ENCODE measurements around the gene TMEM218. TPM values are rescaled to one million over a fixed set of nuclear protein-coding genes. Genes with fewer than 3 reads are reported as not detected.
A peak's percentile ranks its signal among the peaks of the same experiment; 100 is the strongest.

The TMEM218 gene
- total RNA-seq, 1 experiment from 2014 or later: 17.9 TPM

DNA sequence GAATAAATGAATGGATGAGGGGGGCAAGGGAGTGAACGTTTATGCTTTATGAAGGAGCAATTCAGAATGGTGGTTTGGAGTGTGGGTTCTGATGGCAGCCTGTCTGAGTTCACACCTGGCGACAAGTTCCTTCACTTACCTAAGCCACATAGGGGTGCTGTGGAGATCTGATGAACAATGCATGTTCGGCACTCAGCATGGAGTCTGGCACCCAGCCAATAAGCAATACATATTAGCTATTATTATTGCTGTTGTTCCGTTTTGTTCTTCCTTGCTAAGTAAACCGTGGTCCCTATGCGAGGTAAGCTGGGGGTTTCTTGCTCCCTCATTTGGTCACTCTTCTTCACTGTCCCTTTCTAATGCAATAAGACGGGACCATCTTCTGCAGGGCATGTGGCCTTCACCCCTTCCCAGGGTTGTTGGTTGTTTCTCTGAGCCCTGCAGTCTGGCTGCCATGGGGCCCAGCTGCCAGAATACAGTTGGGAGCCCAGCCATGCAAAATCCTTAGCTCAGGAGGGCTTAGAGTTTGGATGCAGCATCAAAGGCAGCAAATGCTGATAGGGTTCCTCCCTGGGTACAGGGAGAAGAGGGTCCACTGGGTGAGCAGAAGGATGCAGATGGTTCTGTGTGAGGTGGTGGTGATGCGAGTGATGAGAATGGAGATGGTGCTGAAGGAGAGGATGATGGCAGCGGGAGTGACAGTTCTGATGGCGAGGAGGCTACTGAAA, 46.7 kb upstream of the TMEM218 start:
- Histone ChIP-seq H3K4me2 (ENCODE audit: low read length) (no peak overlapping the region), H3K79me2 (ENCODE audit: insufficient read depth, low read length) (no peaks in the 10 kb centered on the region), H3K9me3 (ENCODE audit: control insufficient read depth in 1 of 2, insufficient read depth in 1 of 2, low read depth in 1 of 2, low read length in 2 of 2) (no peaks in the 10 kb centered on the region; a peak in 1 of 4 replicates), H4K20me1 (ENCODE audit: insufficient read depth) (no peaks in the 10 kb centered on the region), H3K9ac (ENCODE audit: low read length) (no peak overlapping the region), H3K27me3 (ENCODE audit: insufficient read depth, low read length) (no peaks in the 10 kb centered on the region), H3K4me3 (replicated peaks in 1 of 2; ENCODE audit: low read depth in 1 of 2, low read length in 2 of 2) (no peak overlapping the region), H3K9me2 (ENCODE audit: insufficient read depth) (no peaks in the 10 kb centered on the region), H3K27ac (ENCODE audit: low read depth, low read length) (no peak overlapping the region), H2AFZ (ENCODE audit: low read depth, low read length, poor library complexity, severe bottlenecking) (no peak overlapping the region), H3K4me1 (ENCODE audit: control insufficient read depth in 1 of 2, insufficient read depth in 2 of 2, low read length in 2 of 2) (no peaks in the 10 kb centered on the region), H3K36me3 (ENCODE audit: control insufficient read depth in 1 of 2, insufficient read depth in 2 of 2, low read length in 2 of 2) (no peaks in the 10 kb centered on the region)
- intact Hi-C loops (cut with micrococcal nuclease): no loop called here
- CTCF ChIA-PET: no interaction called here
- POLR2A ChIA-PET: no interaction called here
- ATAC-seq (peak; percentile 49), DNase-seq (ENCODE audit: low read depth, low spot score) (peak; percentile 1)
- TF ChIP-seq TCF7L2 (IDR thresholded peaks at IDR 0.05; ENCODE audit: borderline replicate concordance, extremely low read depth, insufficient read depth, insufficient read length) (no peak), ELF1 (IDR thresholded peaks at IDR 0.05; ENCODE audit: borderline replicate concordance, low read depth) (no peak), CBX3 (IDR thresholded peaks at IDR 0.05; ENCODE audit: low read depth) (no peak), FOSL1 (IDR thresholded peaks at IDR 0.05; ENCODE audit: low read depth) (no peak), CEBPB (IDR thresholded peaks at IDR 0.05; ENCODE audit: low read depth) (no peak)
- TF ChIP-seq, protein P1, sequence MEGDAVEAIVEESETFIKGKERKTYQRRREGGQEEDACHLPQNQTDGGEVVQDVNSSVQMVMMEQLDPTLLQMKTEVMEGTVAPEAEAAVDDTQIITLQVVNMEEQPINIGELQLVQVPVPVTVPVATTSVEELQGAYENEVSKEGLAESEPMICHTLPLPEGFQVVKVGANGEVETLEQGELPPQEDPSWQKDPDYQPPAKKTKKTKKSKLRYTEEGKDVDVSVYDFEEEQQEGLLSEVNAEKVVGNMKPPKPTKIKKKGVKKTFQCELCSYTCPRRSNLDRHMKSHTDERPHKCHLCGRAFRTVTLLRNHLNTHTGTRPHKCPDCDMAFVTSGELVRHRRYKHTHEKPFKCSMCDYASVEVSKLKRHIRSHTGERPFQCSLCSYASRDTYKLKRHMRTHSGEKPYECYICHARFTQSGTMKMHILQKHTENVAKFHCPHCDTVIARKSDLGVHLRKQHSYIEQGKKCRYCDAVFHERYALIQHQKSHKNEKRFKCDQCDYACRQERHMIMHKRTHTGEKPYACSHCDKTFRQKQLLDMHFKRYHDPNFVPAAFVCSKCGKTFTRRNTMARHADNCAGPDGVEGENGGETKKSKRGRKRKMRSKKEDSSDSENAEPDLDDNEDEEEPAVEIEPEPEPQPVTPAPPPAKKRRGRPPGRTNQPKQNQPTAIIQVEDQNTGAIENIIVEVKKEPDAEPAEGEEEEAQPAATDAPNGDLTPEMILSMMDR (IDR thresholded peaks at IDR 0.05 in 2 of 3, conservative IDR thresholded peaks at IDR 0.05 in 1 of 3; ENCODE audit: borderline replicate concordance in 1 of 3, insufficient read depth in 1 of 3, low read depth in 2 of 3, low read length in 2 of 3): no peak
- TF ChIP-seq, protein P2, sequence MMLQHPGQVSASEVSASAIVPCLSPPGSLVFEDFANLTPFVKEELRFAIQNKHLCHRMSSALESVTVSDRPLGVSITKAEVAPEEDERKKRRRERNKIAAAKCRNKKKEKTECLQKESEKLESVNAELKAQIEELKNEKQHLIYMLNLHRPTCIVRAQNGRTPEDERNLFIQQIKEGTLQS (IDR thresholded peaks at IDR 0.05): no peak
- no TSS peak for BruUV-seq (replicated peaks)
- RAD21 ChIA-PET (ENCODE audit: low non-redundant PET in 1 of 2, low total read pairs in 2 of 2, uncharacterized antibody in 2 of 2, unreplicated experiment in 2 of 2): no interaction called here

Measured in HCT116 (cell line).